Measurements from ENCODE around the gene KIF18B. TPM values are rescaled to one million over a fixed set of nuclear protein-coding genes. Genes with fewer than 3 reads are reported as not detected.

The KIF18B gene
- total RNA-seq, 2 experiments from 2014 or later = 107 to 109 TPM

- H3K36me3 Mint-ChIP-seq (ENCODE audit: low read depth) = no peaks in the 10 kb centered on the region
- ChIA-PET CTCF (interaction anchor here (0.8 to 1.8 kb wide), 7 partner anchors 8 to 226 kb away, joined by 3 to 8 read pairs (median 4); partner anchors contain the start of genes ACBD4 and EFTUD2), POLR2A (interaction anchor here (0.5 kb wide), 1 partner anchor 139 kb away, joined by 7 read pairs; no protein-coding TSS in a partner anchor)
- no peak overlapping the region for H3K27ac Mint-ChIP-seq
- no peak for DNase-seq
- peaks cover 15% of the 10 kb centered on the region for H3K4me1 Mint-ChIP-seq
- H3K4me3 Mint-ChIP-seq = no peak overlapping the region
- no peaks in the 10 kb centered on the region for H3K9me3 Mint-ChIP-seq
- peaks cover 33% of the 10 kb centered on the region for H3K27me3 Mint-ChIP-seq
Measured at GRCh38 chr17:44909681-44910144, 37.9 kb downstream of the KIF18B start.

- H3K4me3 Mint-ChIP-seq = no peak overlapping the region
- DNase-seq = no peak
- no peak overlapping the region for H3K27ac Mint-ChIP-seq
- ChIA-PET CTCF (interaction anchor here (1.1 to 1.8 kb wide), 2 partner anchors 9 to 226 kb away, joined by 4 to 8 read pairs; partner anchors contain the start of genes ACBD4 and EFTUD2), POLR2A (no interaction called here)
- peaks cover 30% of the 10 kb centered on the region for H3K27me3 Mint-ChIP-seq
- H3K4me1 Mint-ChIP-seq = peaks cover 15% of the 10 kb centered on the region
- H3K36me3 Mint-ChIP-seq (ENCODE audit: low read depth) = no peaks in the 10 kb centered on the region
- H3K9me3 Mint-ChIP-seq = no peaks in the 10 kb centered on the region
Measured at GRCh38 chr17:44908761-44909326, 38.7 kb downstream of the KIF18B start.

GRCh38 chr17:44907729-44908470 lies 39.7 kb downstream of the KIF18B start:
- ChIA-PET POLR2A (no interaction called here), CTCF (no interaction called here)
- no peak overlapping the region for H3K4me3 Mint-ChIP-seq
- H3K4me1 Mint-ChIP-seq = peaks cover 10% of the 10 kb centered on the region
- H3K27me3 Mint-ChIP-seq = peaks cover 24% of the 10 kb centered on the region
- no peaks in the 10 kb centered on the region for H3K9me3 Mint-ChIP-seq
- DNase-seq = no peak
- H3K27ac Mint-ChIP-seq = no peak overlapping the region
- no peaks in the 10 kb centered on the region for H3K36me3 Mint-ChIP-seq (ENCODE audit: low read depth)

- peaks cover 7% of the 10 kb centered on the region for H3K4me1 Mint-ChIP-seq
- no peak overlapping the region for H3K27ac Mint-ChIP-seq
- no peaks in the 10 kb centered on the region for H3K9me3 Mint-ChIP-seq
- no peak overlapping the region for H3K4me3 Mint-ChIP-seq
- ChIA-PET POLR2A (no interaction called here), CTCF (no interaction called here)
- no peaks in the 10 kb centered on the region for H3K36me3 Mint-ChIP-seq (ENCODE audit: low read depth)
- H3K27me3 Mint-ChIP-seq = peaks cover 17% of the 10 kb centered on the region
- DNase-seq = no peak
Measured at GRCh38 chr17:44906763-44907728, 40.5 kb downstream of the KIF18B start.

- no peak for DNase-seq
- Mint-ChIP-seq H3K4me3 (no peak overlapping the region), H3K4me1 (peaks cover 6% of the 10 kb centered on the region), H3K27me3 (peaks cover 17% of the 10 kb centered on the region), H3K27ac (no peak overlapping the region), H3K36me3 (ENCODE audit: low read depth) (no peaks in the 10 kb centered on the region), H3K9me3 (no peaks in the 10 kb centered on the region)
- ChIA-PET POLR2A (no interaction called here), CTCF (no interaction called here)
Measured at GRCh38 chr17:44906010-44906646, 41.4 kb downstream of the KIF18B start.

GRCh38 chr17:44905006-44906000 lies 42.3 kb downstream of the KIF18B start:
- Mint-ChIP-seq H3K4me1 (peaks cover 1% of the 10 kb centered on the region), H3K4me3 (no peak overlapping the region), H3K9me3 (no peaks in the 10 kb centered on the region), H3K27ac (peak overlapping the region; percentile 32), H3K27me3 (peaks cover 11% of the 10 kb centered on the region), H3K36me3 (ENCODE audit: low read depth) (no peaks in the 10 kb centered on the region)
- ChIA-PET POLR2A (no interaction called here), CTCF (interaction anchor here (0.5 to 2.2 kb wide), 4 partner anchors 15 to 230 kb away, joined by 4 to 8 read pairs (median 4); partner anchors contain the start of gene ACBD4)
- DNase-seq = no peak

GRCh38 chr17:44904001-44904984 lies 43.3 kb downstream of the KIF18B start:
- Mint-ChIP-seq H3K4me1 (peaks cover 8% of the 10 kb centered on the region), H3K4me3 (no peak overlapping the region), H3K27me3 (peaks cover 6% of the 10 kb centered on the region), H3K36me3 (ENCODE audit: low read depth) (no peaks in the 10 kb centered on the region), H3K27ac (no peak overlapping the region), H3K9me3 (no peaks in the 10 kb centered on the region)
- no peak for DNase-seq
- ChIA-PET CTCF (interaction anchor here (0.5 to 2.2 kb wide), 5 partner anchors 16 to 231 kb away, joined by 3 to 8 read pairs (median 4); partner anchors contain the start of gene ACBD4), POLR2A (no interaction called here)

GRCh38 chr17:44903012-44903685 lies 44.4 kb downstream of the KIF18B start:
- Mint-ChIP-seq H3K27me3 (peaks cover 6% of the 10 kb centered on the region), H3K9me3 (no peaks in the 10 kb centered on the region), H3K4me1 (peaks cover 14% of the 10 kb centered on the region), H3K4me3 (no peak overlapping the region), H3K27ac (no peak overlapping the region), H3K36me3 (ENCODE audit: low read depth) (peaks cover 4% of the 10 kb centered on the region)
- POLR2A ChIA-PET = no interaction called here
- CTCF ChIA-PET = interaction anchor here (0.6 to 2.1 kb wide), 6 partner anchors 10 to 248 kb away, joined by 3 to 5 read pairs (median 4); partner anchors contain the start of gene ACBD4
- DNase-seq = no peak

GRCh38 chr17:44902135-44902760 lies 45.3 kb downstream of the KIF18B start:
- H3K9me3 Mint-ChIP-seq = no peaks in the 10 kb centered on the region
- H3K27ac Mint-ChIP-seq = no peak overlapping the region

More at GRCh38 chr17:44902135-44902760, 45.3 kb downstream of the KIF18B start:
- Mint-ChIP-seq H3K36me3 (ENCODE audit: low read depth) (peaks cover 4% of the 10 kb centered on the region), H3K27me3 (peaks cover 6% of the 10 kb centered on the region), H3K4me3 (no peak overlapping the region), H3K4me1 (peaks cover 15% of the 10 kb centered on the region)
- no peak for DNase-seq
- ChIA-PET CTCF (interaction anchor here (1.0 to 2.1 kb wide), 6 partner anchors 9 to 233 kb away, joined by 3 to 5 read pairs (median 4); partner anchors contain the start of gene ACBD4), POLR2A (no interaction called here)

Data from activated CD4-positive, alpha-beta T cell treated with anti-CD3 and anti-CD28 coated beads, Interleukin-2, amount 10 ng/mL, durations not matched to agents 7 days and 5 days (primary cell).